ENCODE measurements around the gene ID2. TPM values are rescaled to one million over a fixed set of nuclear protein-coding genes. Genes with fewer than 3 reads are reported as not detected.

ID2 gene
- total and polyA plus RNA-seq, 10 of the 15 experiments (the other 5 are each of a cell fraction or from before 2014, with no cell fraction given) = 39.0 to 613 (median 73.6) TPM

GRCh38 chr2:8642366-8643068, 39.3 kb upstream of the ID2 start (continued):
- TF ChIP-seq, protein P1, sequence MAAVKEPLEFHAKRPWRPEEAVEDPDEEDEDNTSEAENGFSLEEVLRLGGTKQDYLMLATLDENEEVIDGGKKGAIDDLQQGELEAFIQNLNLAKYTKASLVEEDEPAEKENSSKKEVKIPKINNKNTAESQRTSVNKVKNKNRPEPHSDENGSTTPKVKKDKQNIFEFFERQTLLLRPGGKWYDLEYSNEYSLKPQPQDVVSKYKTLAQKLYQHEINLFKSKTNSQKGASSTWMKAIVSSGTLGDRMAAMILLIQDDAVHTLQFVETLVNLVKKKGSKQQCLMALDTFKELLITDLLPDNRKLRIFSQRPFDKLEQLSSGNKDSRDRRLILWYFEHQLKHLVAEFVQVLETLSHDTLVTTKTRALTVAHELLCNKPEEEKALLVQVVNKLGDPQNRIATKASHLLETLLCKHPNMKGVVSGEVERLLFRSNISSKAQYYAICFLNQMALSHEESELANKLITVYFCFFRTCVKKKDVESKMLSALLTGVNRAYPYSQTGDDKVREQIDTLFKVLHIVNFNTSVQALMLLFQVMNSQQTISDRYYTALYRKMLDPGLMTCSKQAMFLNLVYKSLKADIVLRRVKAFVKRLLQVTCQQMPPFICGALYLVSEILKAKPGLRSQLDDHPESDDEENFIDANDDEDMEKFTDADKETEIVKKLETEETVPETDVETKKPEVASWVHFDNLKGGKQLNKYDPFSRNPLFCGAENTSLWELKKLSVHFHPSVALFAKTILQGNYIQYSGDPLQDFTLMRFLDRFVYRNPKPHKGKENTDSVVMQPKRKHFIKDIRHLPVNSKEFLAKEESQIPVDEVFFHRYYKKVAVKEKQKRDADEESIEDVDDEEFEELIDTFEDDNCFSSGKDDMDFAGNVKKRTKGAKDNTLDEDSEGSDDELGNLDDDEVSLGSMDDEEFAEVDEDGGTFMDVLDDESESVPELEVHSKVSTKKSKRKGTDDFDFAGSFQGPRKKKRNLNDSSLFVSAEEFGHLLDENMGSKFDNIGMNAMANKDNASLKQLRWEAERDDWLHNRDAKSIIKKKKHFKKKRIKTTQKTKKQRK (IDR thresholded peaks at IDR 0.05; ENCODE audit: low read depth, low read length) = no peak
- TF ChIP-seq SRF (IDR thresholded peaks at IDR 0.05; ENCODE audit: low read depth in 2 of 2, low read length in 2 of 2) = no peak
- no peak for TF ChIP-seq RAD21 (IDR thresholded peaks at IDR 0.05; ENCODE audit: insufficient read depth, low read depth, low read length)
- no peak for TF ChIP-seq KDM1A (IDR thresholded peaks at IDR 0.05; ENCODE audit: borderline replicate concordance)
- TF ChIP-seq BACH1 (IDR thresholded peaks at IDR 0.05; ENCODE audit: borderline replicate concordance) = no peak

DNA sequence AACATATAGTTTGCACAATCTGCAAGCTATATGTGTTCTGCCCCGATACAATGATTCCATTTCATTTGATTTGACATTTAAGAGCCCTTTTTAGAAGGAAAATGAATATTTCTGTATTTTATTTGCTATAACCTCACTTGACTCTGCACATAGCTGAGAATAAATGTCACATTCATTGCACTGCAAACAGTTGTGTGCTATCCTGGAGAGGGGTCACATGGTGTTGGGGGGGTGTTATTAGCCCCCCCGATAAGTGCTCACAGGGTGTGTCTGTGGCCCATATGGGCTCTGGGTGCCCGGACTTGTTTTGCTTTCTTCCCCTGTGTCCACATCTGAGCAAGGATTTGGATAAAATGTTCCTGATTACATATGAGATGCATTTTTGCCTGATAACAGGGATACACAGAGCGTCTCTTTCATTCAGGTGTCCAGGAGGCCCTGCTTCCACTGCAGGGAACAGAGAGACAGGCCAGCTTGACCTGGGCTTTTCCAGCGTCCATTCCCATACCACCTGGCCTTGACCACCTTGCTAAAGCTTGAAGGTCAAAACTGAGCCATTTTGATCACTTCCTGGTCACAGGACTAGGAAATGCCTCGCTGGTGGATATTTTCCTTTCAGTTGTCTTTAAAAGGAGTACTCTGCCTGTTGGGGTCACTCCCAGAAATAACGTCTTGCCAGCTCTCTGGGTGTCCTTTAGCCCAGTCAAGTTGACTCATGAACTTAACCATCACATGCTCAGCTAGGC, 38.4 kb upstream of the ID2 start:
- peaks cover 13% of the 10 kb centered on the region; the same call in 2 of the 3 replicates for H3K9me3 ChIP-seq (replicated peaks; ENCODE audit: control insufficient read depth, insufficient read depth, low read length)
- no peak overlapping the region for H2AFZ ChIP-seq (ENCODE audit: control insufficient read depth, low read depth, low read length)
- DNase-seq (ENCODE audit: low read depth, low spot score) = no peak
- H3K79me2 ChIP-seq (ENCODE audit: control insufficient read depth, insufficient read depth, low read length) = no peaks in the 10 kb centered on the region
- H3K9ac ChIP-seq (ENCODE audit: control insufficient read depth, insufficient read depth, low read length) = no peak overlapping the region
- no peaks in the 10 kb centered on the region for H3K4me1 ChIP-seq (ENCODE audit: control insufficient read depth, insufficient read depth, low read length)
- in situ Hi-C loops (cut with MboI) = no loop called here
- H3K27ac ChIP-seq (ENCODE audit: control insufficient read depth, insufficient read depth) = no peak overlapping the region
- ChIA-PET CTCF (interaction anchor here (1.0 kb wide), 1 partner anchor 27 kb away, joined by 3 read pairs; no protein-coding TSS in a partner anchor), POLR2A (interaction anchor here (0.6 to 1.5 kb wide), 2 partner anchors 11 to 37 kb away, joined by 3 to 8 read pairs; no protein-coding TSS in a partner anchor), SMC1A (ENCODE audit: uncharacterized antibody, unreplicated experiment) (interaction anchor here (1.1 to 2.7 kb wide), 2 partner anchors 15 to 22 kb away, joined by 3 to 6 read pairs; no protein-coding TSS in a partner anchor), RAD21 (ENCODE audit: unreplicated experiment) (interaction anchor here (1.0 kb wide), 1 partner anchor 69 kb away, joined by 3 read pairs; no protein-coding TSS in a partner anchor)
- H3K36me3 ChIP-seq (ENCODE audit: control insufficient read depth in 2 of 2, insufficient read depth in 2 of 2, low read length in 1 of 2) = no peaks in the 10 kb centered on the region
- intact Hi-C loops (cut with micrococcal nuclease; ENCODE audit: unreplicated experiment) = no loop called here
- H3K4me3 ChIP-seq = no peak overlapping the region
- no peak for FAIRE-seq
- H4K20me1 ChIP-seq (ENCODE audit: control insufficient read depth, insufficient read depth) = no peaks in the 10 kb centered on the region
- no peaks in the 10 kb centered on the region; a peak in 1 of 4 replicates for H3K27me3 ChIP-seq (replicated peaks in 1 of 2; ENCODE audit: control insufficient read depth in 2 of 2, insufficient read depth in 2 of 2, low read length in 1 of 2)
- BruUV-seq (replicated peaks) = no TSS peak
- WGBS (ENCODE audit: insufficient coverage, insufficient replicate concordance, low lambda C conversion rate, missing lambda C conversion rate) = 23% methylated on average over 7 of the region's 7 CpGs
- no peak overlapping the region for H3K4me2 ChIP-seq (ENCODE audit: control insufficient read depth, insufficient read depth)
- ATAC-seq = no peak
- no peak for TF ChIP-seq STAT1 (conservative IDR thresholded peaks at IDR 0.05)
- TF ChIP-seq, protein P2, sequence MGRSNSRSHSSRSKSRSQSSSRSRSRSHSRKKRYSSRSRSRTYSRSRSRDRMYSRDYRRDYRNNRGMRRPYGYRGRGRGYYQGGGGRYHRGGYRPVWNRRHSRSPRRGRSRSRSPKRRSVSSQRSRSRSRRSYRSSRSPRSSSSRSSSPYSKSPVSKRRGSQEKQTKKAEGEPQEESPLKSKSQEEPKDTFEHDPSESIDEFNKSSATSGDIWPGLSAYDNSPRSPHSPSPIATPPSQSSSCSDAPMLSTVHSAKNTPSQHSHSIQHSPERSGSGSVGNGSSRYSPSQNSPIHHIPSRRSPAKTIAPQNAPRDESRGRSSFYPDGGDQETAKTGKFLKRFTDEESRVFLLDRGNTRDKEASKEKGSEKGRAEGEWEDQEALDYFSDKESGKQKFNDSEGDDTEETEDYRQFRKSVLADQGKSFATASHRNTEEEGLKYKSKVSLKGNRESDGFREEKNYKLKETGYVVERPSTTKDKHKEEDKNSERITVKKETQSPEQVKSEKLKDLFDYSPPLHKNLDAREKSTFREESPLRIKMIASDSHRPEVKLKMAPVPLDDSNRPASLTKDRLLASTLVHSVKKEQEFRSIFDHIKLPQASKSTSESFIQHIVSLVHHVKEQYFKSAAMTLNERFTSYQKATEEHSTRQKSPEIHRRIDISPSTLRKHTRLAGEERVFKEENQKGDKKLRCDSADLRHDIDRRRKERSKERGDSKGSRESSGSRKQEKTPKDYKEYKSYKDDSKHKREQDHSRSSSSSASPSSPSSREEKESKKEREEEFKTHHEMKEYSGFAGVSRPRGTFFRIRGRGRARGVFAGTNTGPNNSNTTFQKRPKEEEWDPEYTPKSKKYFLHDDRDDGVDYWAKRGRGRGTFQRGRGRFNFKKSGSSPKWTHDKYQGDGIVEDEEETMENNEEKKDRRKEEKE (IDR thresholded peaks at IDR 0.05) = no peak
- no peak for TF ChIP-seq PKNOX1 (IDR thresholded peaks at IDR 0.05)
- TF ChIP-seq, protein P1 (IDR thresholded peaks at IDR 0.05; ENCODE audit: low read depth, low read length) = no peak

Data from GM12878 (cell line).